HL-60/S4 treated with phorbol 12-myristate 13-acetate at 8.2 ng/mL for 4 days and 3 days (cell line): ENCODE measurements around the gene C3orf70.
"Not testable (repeated sequence)": the region's sequence is repeated elsewhere in the genome, so short reads cannot be mapped to it uniquely, and the experiment has no call there.

Source experiments
- in situ Hi-C: fragments of 300-500 bp; cut with MboI; formaldehyde crosslinking; loops from 2 replicates; pipeline ENCODE4 v1.15.0; 2022; ENCODE audit warnings: low sequenced_read_pairs

Gene C3orf70

GRCh38 chr3:185151101-185151963, 1.5 kb downstream of the C3orf70 start:
- in situ Hi-C loops = no loop called here

- in situ Hi-C loops = no loop called here
Observed at GRCh38 chr3:185150561-185150960, 2.3 kb downstream of the C3orf70 start.

GRCh38 chr3:185149591-185149990, 3.3 kb downstream of the C3orf70 start:
- in situ Hi-C loops = no loop called here

GRCh38 chr3:185145511-185145910, 7.3 kb downstream of the C3orf70 start:
- in situ Hi-C loops = no loop called here

GRCh38 chr3:185144784-185145183, 8.1 kb downstream of the C3orf70 start:
- in situ Hi-C loops = no loop called here

GRCh38 chr3:185137821-185138220, 15.0 kb downstream of the C3orf70 start:
- in situ Hi-C loops = no loop called here

GRCh38 chr3:185134509-185134908, 18.4 kb downstream of the C3orf70 start:
- in situ Hi-C loops = no loop called here

GRCh38 chr3:185131602-185132256, 21.1 kb downstream of the C3orf70 start:
- in situ Hi-C loops = no loop called here

- in situ Hi-C loops = no loop called here
Observed at GRCh38 chr3:185129083-185129482, 23.8 kb downstream of the C3orf70 start.

GRCh38 chr3:185126201-185126600, 26.7 kb downstream of the C3orf70 start:
- in situ Hi-C loops = no loop called here

GRCh38 chr3:185120126-185120525, 32.7 kb downstream of the C3orf70 start:
- in situ Hi-C loops = no loop called here

- in situ Hi-C loops = no loop called here
Observed at GRCh38 chr3:185115371-185115770, 37.5 kb downstream of the C3orf70 start.

GRCh38 chr3:185114756-185115155, 38.1 kb downstream of the C3orf70 start:
- in situ Hi-C loops = no loop called here

- in situ Hi-C loops = no loop called here
Observed at GRCh38 chr3:185112186-185112585, 40.7 kb downstream of the C3orf70 start.

- in situ Hi-C loops = not testable (repeated sequence)
Observed at GRCh38 chr3:185109012-185109411, 43.8 kb downstream of the C3orf70 start.

GRCh38 chr3:185106256-185106890, 46.5 kb downstream of the C3orf70 start:
- in situ Hi-C loops = not testable (repeated sequence)

- in situ Hi-C loops = no loop called here
Observed at GRCh38 chr3:185103359-185104127, 49.3 kb downstream of the C3orf70 start.

- in situ Hi-C loops = no loop called here
Observed at GRCh38 chr3:185094697-185095096, 58.2 kb downstream of the C3orf70 start.

GRCh38 chr3:185093116-185093515, 59.7 kb downstream of the C3orf70 start:
- in situ Hi-C loops = no loop called here

GRCh38 chr3:185090811-185091210, 62.0 kb downstream of the C3orf70 start:
- in situ Hi-C loops = no loop called here

GRCh38 chr3:185089751-185090150, 63.1 kb downstream of the C3orf70 start:
- in situ Hi-C loops = no loop called here
